ENCODE results near the gene OR52E6.

Gene OR52E6

GRCh38 chr11:5841797-5842196 lies at the start of gene OR52E6:
Gene OR52E6 (minus strand): TSS chr11:5841897. CDS start chr11:5841897, 0 bp downstream.
- H3K36me3 Mint-ChIP-seq, result no peaks in the 10 kb centered on the region
- H3K4me3 Mint-ChIP-seq, result no peak within 1 kb of the TSS
- H3K27ac Mint-ChIP-seq, result no peak within 1 kb of the TSS
- ATAC-seq, result no peak
- H3K4me1 Mint-ChIP-seq, result no peaks in the 10 kb centered on the region
- H3K9me3 Mint-ChIP-seq, result peaks cover 5% of the 10 kb centered on the region
- peaks cover 38% of the 10 kb centered on the region for H3K27me3 Mint-ChIP-seq

GRCh38 chr11:5891216-5891800 lies 49.6 kb upstream of the OR52E6 start:
- Mint-ChIP-seq H3K4me3 (no peak overlapping the region), H3K36me3 (no peaks in the 10 kb centered on the region), H3K9me3 (no peaks in the 10 kb centered on the region), H3K27ac (no peak overlapping the region), H3K27me3 (no peaks in the 10 kb centered on the region), H3K4me1 (no peaks in the 10 kb centered on the region)
- no peak for ATAC-seq

DNA sequence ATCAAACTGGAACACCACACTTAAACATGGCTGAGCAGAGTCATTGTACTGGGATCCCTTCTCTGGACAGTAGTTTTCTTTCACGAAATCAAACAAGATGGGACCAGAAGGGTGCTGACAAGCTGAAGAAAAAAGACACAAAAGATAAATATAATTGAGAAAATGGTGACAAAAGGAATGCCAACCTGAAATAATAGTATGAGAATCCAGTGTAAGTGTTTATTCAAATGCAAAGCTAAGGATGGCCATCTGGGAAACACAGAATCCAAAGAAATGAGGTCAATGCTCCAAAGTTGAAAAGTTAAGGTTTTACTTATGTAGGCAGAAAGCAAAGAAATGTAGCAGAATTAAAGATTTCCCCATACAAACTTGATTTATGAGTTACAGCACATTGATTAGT lies 46.0 kb upstream of the OR52E6 start:
- no peak overlapping the region for H3K4me3 Mint-ChIP-seq
- H3K9me3 Mint-ChIP-seq, result no peaks in the 10 kb centered on the region
- H3K27ac Mint-ChIP-seq, result no peak overlapping the region
- no peaks in the 10 kb centered on the region for H3K36me3 Mint-ChIP-seq
- H3K27me3 Mint-ChIP-seq, result peaks cover 7% of the 10 kb centered on the region
- H3K4me1 Mint-ChIP-seq, result no peaks in the 10 kb centered on the region
- no peak for ATAC-seq

GRCh38 chr11:5887172-5887571 lies 45.5 kb upstream of the OR52E6 start:
- Mint-ChIP-seq H3K36me3 (no peaks in the 10 kb centered on the region), H3K27ac (no peak overlapping the region), H3K27me3 (peaks cover 7% of the 10 kb centered on the region), H3K4me3 (no peak overlapping the region), H3K4me1 (no peaks in the 10 kb centered on the region), H3K9me3 (no peaks in the 10 kb centered on the region)
- no peak for ATAC-seq

GRCh38 chr11:5881756-5882155 lies 40.1 kb upstream of the OR52E6 start:
- Mint-ChIP-seq H3K4me1 (no peaks in the 10 kb centered on the region), H3K27ac (no peak overlapping the region), H3K36me3 (no peaks in the 10 kb centered on the region), H3K27me3 (peaks cover 7% of the 10 kb centered on the region), H3K4me3 (no peak overlapping the region), H3K9me3 (no peaks in the 10 kb centered on the region)
- no peak for ATAC-seq

DNA sequence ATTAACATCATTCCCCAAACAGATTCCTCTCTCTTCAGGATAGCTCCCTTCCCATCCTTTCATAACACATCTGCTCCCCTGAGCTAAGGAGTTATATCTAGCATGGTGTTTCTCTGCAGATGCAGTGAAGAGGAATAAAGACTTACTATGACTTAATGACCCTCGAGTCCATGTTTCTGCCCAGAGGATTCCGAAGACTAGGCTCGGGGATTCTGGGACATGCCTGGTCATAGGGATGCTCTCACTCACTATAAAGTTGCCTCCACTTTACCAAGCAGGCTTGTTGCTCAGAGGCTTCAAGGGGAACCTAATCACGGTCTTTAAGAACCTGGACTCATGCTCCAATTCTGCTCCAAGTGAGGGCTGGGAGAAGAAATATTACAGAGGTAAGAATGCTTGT lies 38.6 kb upstream of the OR52E6 start, which contains the start of gene OR52E4:
Gene OR52E4 (plus strand): TSS at position 301 of the 400 bp plus-strand sequence. CDS start 3,664 bp downstream, outside the sequence.
- Mint-ChIP-seq H3K27me3 (no peaks in the 10 kb centered on the region), H3K4me3 (no peak within 1 kb of the TSS), H3K9me3 (no peaks in the 10 kb centered on the region), H3K27ac (no peak within 1 kb of the TSS), H3K4me1 (no peaks in the 10 kb centered on the region), H3K36me3 (no peaks in the 10 kb centered on the region)
- peak; percentile 20 for ATAC-seq

- H3K4me3 Mint-ChIP-seq, result no peak overlapping the region
- H3K4me1 Mint-ChIP-seq, result no peaks in the 10 kb centered on the region
- H3K36me3 Mint-ChIP-seq, result no peaks in the 10 kb centered on the region
- no peak for ATAC-seq
- no peak overlapping the region for H3K27ac Mint-ChIP-seq
- peaks cover 3% of the 10 kb centered on the region for H3K9me3 Mint-ChIP-seq
- H3K27me3 Mint-ChIP-seq, result peaks cover under 1% of the 10 kb centered on the region
Measured at GRCh38 chr11:5878564-5878963, 36.9 kb upstream of the OR52E6 start.

DNA sequence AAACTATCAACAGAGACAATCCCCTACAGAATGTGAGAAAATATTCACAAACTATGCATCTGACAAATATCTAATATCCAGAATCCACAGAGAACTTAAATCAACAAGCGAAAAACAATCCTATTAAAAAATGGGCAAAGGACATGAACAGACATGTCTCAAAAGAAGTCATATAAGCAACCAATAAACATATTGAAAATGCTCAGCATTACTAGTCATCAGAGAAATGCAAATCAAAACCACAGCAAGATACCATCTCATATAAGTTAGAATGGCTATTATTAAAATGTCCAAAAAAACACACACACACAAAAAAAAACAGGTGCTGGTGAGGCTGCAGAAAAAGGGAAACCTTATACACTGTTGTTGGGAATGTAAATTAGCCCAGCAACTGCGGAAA lies 24.1 kb upstream of the OR52E6 start:
- Mint-ChIP-seq H3K4me1 (no peaks in the 10 kb centered on the region), H3K9me3 (peaks cover 2% of the 10 kb centered on the region), H3K36me3 (no peaks in the 10 kb centered on the region), H3K4me3 (no peak overlapping the region), H3K27me3 (peaks cover 33% of the 10 kb centered on the region), H3K27ac (no peak overlapping the region)
- ATAC-seq, result no peak

DNA sequence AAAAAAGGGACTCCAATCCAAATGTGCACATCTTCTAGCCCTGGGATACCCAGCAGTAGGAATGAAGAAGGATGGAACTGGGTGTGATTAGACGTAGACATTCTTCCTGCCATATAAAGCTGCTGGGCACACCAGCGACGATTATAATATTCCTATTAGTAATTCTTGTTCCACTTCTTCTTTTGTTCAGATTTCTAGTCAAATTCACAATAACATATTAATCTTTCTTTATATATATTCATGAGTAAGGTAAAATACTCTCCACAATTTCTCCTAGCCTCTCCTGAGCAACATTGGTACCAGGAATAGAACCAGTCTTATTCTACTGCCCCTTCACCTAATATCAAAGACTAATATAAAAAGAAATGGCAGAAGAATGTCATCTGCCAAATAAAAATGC lies 15.9 kb upstream of the OR52E6 start, which contains the start of gene OR52E8:
Gene OR52E8 (minus strand): TSS at position 101 of the 400 bp plus-strand sequence. CDS start 0 bp downstream, at position 101.
- H3K4me3 Mint-ChIP-seq, result no peak within 1 kb of the TSS
- no peak within 1 kb of the TSS for H3K27ac Mint-ChIP-seq
- no peaks in the 10 kb centered on the region for H3K9me3 Mint-ChIP-seq
- no peaks in the 10 kb centered on the region for H3K36me3 Mint-ChIP-seq
- ATAC-seq, result no peak
- peaks cover 21% of the 10 kb centered on the region for H3K27me3 Mint-ChIP-seq
- H3K4me1 Mint-ChIP-seq, result no peaks in the 10 kb centered on the region

GRCh38 chr11:5851002-5851401 lies 9.3 kb upstream of the OR52E6 start:
- Mint-ChIP-seq H3K4me1 (no peaks in the 10 kb centered on the region), H3K27me3 (peaks cover 11% of the 10 kb centered on the region), H3K4me3 (no peak overlapping the region), H3K9me3 (no peaks in the 10 kb centered on the region), H3K36me3 (no peaks in the 10 kb centered on the region), H3K27ac (no peak overlapping the region)
- no peak for ATAC-seq

DNA sequence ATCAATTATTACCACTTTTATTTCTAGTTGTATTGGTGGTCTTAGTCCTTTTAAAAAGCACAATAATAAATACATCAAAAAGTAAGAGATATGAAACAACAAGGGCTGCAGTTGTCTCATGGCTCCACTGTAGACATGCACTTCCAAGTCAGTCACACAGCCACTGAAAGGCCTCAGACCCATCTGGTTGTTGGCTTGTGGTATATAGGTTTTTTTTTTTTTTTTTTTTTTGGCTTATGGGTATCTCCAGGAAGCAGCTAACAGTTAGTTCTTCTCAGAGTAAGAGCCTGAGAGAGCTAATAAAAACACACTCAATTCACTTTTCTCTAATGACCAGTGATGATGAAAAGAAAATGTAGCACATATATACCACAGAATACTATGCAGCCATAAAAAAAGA lies 6.0 kb upstream of the OR52E6 start:
- no peaks in the 10 kb centered on the region for H3K9me3 Mint-ChIP-seq
- H3K27me3 Mint-ChIP-seq, result no peaks in the 10 kb centered on the region
- no peak overlapping the region for H3K27ac Mint-ChIP-seq
- no peaks in the 10 kb centered on the region for H3K36me3 Mint-ChIP-seq
- ATAC-seq, result no peak
- no peaks in the 10 kb centered on the region for H3K4me1 Mint-ChIP-seq
- no peak overlapping the region for H3K4me3 Mint-ChIP-seq

DNA sequence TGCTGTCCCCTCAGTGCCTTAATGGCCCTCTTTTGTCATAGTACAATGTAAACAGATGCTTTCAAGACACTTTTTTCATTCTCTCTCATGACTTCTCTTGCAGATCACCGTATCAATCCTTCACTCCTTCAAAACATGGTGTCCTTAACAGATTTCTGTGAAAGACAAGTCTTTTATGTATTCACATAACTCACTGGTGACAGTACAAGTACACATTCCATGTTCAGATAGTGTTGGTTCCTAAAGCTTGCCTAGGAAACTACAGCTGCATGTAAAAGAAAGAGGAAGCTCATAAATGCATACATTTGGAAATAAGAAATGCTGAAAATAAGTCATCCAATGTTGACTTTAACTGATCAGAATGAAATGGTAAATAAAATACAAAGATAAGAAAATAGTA lies 5.0 kb upstream of the OR52E6 start:
- ATAC-seq, result no peak
- Mint-ChIP-seq H3K27me3 (no peaks in the 10 kb centered on the region), H3K4me3 (no peak overlapping the region), H3K36me3 (no peaks in the 10 kb centered on the region), H3K9me3 (no peaks in the 10 kb centered on the region), H3K27ac (no peak overlapping the region), H3K4me1 (no peaks in the 10 kb centered on the region)

DNA sequence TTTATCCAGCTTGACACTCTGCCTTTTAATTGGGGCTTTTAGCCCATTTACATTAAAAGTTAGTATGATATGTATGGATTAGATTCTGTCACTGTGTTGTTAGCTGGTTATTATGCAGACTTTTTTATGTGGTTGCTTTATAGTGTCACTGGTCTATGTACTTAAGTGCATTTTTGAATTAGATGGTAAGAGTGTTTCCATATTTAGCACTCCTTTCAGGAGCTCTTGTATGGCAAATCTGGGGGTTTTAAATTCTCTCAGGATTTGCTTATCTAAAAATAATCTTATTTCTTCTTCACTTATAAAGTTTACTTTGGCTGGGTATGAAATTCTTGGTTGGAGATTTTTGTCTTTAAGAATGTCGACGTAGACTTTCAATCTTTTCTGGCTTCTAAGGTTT lies 4.0 kb downstream of the OR52E6 start:
- Mint-ChIP-seq H3K4me3 (no peak overlapping the region), H3K9me3 (peaks cover 5% of the 10 kb centered on the region), H3K36me3 (no peaks in the 10 kb centered on the region), H3K4me1 (no peaks in the 10 kb centered on the region), H3K27ac (no peak overlapping the region), H3K27me3 (peaks cover 40% of the 10 kb centered on the region)
- no peak for ATAC-seq

DNA sequence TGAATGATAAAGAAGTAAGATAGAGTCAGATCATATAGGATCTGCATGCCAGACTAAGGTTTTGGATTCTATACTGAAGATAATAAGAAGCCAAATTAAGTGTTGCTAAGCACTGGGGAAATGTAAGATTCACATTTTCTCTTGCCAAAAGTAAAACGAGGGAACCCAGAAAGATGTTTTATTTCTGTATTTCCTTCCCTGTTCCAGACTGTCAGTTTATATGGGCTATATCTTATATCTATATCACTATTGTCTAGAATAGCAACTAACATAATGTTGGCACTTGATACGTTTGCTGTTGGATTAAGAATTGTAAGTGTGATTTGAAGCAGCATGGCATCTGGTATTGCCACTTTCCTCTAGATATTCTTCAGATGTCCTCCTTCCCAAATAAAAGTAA lies 8.3 kb downstream of the OR52E6 start:
- ATAC-seq, result no peak
- Mint-ChIP-seq H3K27ac (no peak overlapping the region), H3K9me3 (peaks cover 2% of the 10 kb centered on the region), H3K4me1 (no peaks in the 10 kb centered on the region), H3K4me3 (no peak overlapping the region), H3K27me3 (peaks cover 33% of the 10 kb centered on the region), H3K36me3 (no peaks in the 10 kb centered on the region)

- H3K9me3 Mint-ChIP-seq, result peaks cover 4% of the 10 kb centered on the region
- ATAC-seq, result no peak
- no peak overlapping the region for H3K27ac Mint-ChIP-seq
- H3K4me3 Mint-ChIP-seq, result no peak overlapping the region
- no peaks in the 10 kb centered on the region for H3K4me1 Mint-ChIP-seq
- H3K27me3 Mint-ChIP-seq, result peaks cover 29% of the 10 kb centered on the region
- no peaks in the 10 kb centered on the region for H3K36me3 Mint-ChIP-seq
Measured at GRCh38 chr11:5831196-5831829, 10.4 kb downstream of the OR52E6 start.

- Mint-ChIP-seq H3K27ac (peak overlapping the region; percentile 61), H3K27me3 (no peaks in the 10 kb centered on the region), H3K9me3 (no peaks in the 10 kb centered on the region), H3K4me1 (peaks cover 22% of the 10 kb centered on the region), H3K36me3 (no peaks in the 10 kb centered on the region), H3K4me3 (peak overlapping the region; percentile 66)
- ATAC-seq, result no peak
Measured at GRCh38 chr11:5818245-5818886, 23.3 kb downstream of the OR52E6 start.
